ENCODE measurements around the gene GRAPL.
"Not testable (repeated sequence)": the region's sequence is repeated elsewhere in the genome, so short reads cannot be mapped to it uniquely, and the experiment has no call there.

- not testable (repeated sequence) for TF ChIP-seq POLR2AphosphoS5, CTCF, POLR2A (IDR thresholded peaks at IDR 0.05)
Measured at GRCh38 chr17:19129500-19129899, 2.1 kb downstream of the GRAPL start.
